Measurements from ENCODE around the gene ARID1B. TPM values are rescaled to one million over a fixed set of nuclear protein-coding genes. Genes with fewer than 3 reads are reported as not detected.
A peak's percentile ranks its signal among the peaks of the same experiment; 100 is the strongest.

ARID1B gene
- total and polyA plus RNA-seq, 2 donors (not counting 1 experiment from before 2014, with no cell fraction given) = 47.2 to 280 TPM

GRCh38 chr6:156773476-156773875, 3.7 kb upstream of the ARID1B start:
- WGBS (ENCODE audit: insufficient coverage) = 96% methylated on average over 4 of the region's 5 CpGs
- no peak overlapping the region for H3K27ac Mint-ChIP-seq
- ATAC-seq (ENCODE audit: low read depth) (no peak), DNase-seq (no peak)
- no peaks in the 10 kb centered on the region for H3K9me3 Mint-ChIP-seq (ENCODE audit: insufficient read depth)
- no peak overlapping the region for H3K4me3 Mint-ChIP-seq
- H3K27ac ChIP-seq (ENCODE audit: low read length in 2 of 2) = no peak overlapping the region
- H3K4me1 Mint-ChIP-seq = peaks cover 37% of the 10 kb centered on the region
- no peaks in the 10 kb centered on the region for H3K9me3 ChIP-seq (ENCODE audit: control extremely low read depth in 1 of 3, control insufficient read depth in 2 of 3, insufficient read depth in 1 of 3, low read length in 2 of 3)
- H4K20me1 ChIP-seq (ENCODE audit: control insufficient read depth, insufficient read depth, low read length, poor library complexity, severe bottlenecking) = no peaks in the 10 kb centered on the region
- intact Hi-C loops (cut with micrococcal nuclease) = no loop called here
- no peak overlapping the region for H2AFZ ChIP-seq (ENCODE audit: insufficient read depth, low read depth, low read length, poor library complexity, severe bottlenecking)
- no peak overlapping the region for H3K4me2 ChIP-seq (replicated peaks; ENCODE audit: low read depth, low read length, poor library complexity, severe bottlenecking)
- no peak overlapping the region for H3K4me3 ChIP-seq (ENCODE audit: control extremely low read depth in 1 of 5, extremely low read depth in 1 of 5, insufficient read depth in 1 of 5, low read depth in 2 of 5, low read length in 4 of 5)
- H3K36me3 ChIP-seq (replicated peaks in 1 of 2; ENCODE audit: control extremely low read depth in 1 of 2, control insufficient read depth in 1 of 2, extremely low read depth in 1 of 2, insufficient read depth in 2 of 2, low read length in 1 of 2) = no peaks in the 10 kb centered on the region
- H3K27me3 ChIP-seq (replicated peaks in 1 of 4; ENCODE audit: control extremely low read depth in 1 of 4, control insufficient read depth in 3 of 4, insufficient read depth in 4 of 4, low read length in 3 of 4) = no peaks in the 10 kb centered on the region
- POLR2A ChIA-PET = no interaction called here
- H3K79me2 ChIP-seq (ENCODE audit: control insufficient read depth, insufficient read depth, low read length) = peaks cover 29% of the 10 kb centered on the region
- no peaks in the 10 kb centered on the region for H3K27me3 Mint-ChIP-seq
- no peak overlapping the region for H3K9ac ChIP-seq (ENCODE audit: low read length)
- CTCF ChIA-PET = no interaction called here
- H3K4me1 ChIP-seq (ENCODE audit: control insufficient read depth in 2 of 2, insufficient read depth in 2 of 2, low read length in 2 of 2) = peaks cover 20 to 23% of the 10 kb centered on the region in 2 donors
- TF ChIP-seq CTCF (IDR thresholded peaks at IDR 0.05) (no peak), EZH2 (IDR thresholded peaks at IDR 0.05; ENCODE audit: borderline replicate concordance, insufficient read depth, low read depth, low read length, poor library complexity, severe bottlenecking) (no peak)

GRCh38 chr6:156773935-156774852, 3.0 kb upstream of the ARID1B start:
- ATAC-seq (ENCODE audit: low read depth) (no peak), DNase-seq (no peak)
- intact Hi-C loops (cut with micrococcal nuclease) = no loop called here
- ChIA-PET POLR2A (no interaction called here), CTCF (interaction anchor here (0.7 kb wide), 1 partner anchor 103 kb away, joined by 3 read pairs; no protein-coding TSS in a partner anchor)
- H3K27ac ChIP-seq (ENCODE audit: low read length in 2 of 2) = no peak overlapping the region
- H3K4me2 ChIP-seq (replicated peaks; ENCODE audit: low read depth, low read length, poor library complexity, severe bottlenecking) = peak overlapping the region; percentile 12
- H3K27ac Mint-ChIP-seq = no peak overlapping the region
- no peaks in the 10 kb centered on the region for H3K27me3 Mint-ChIP-seq
- H3K79me2 ChIP-seq (ENCODE audit: control insufficient read depth, insufficient read depth, low read length) = peaks cover 30% of the 10 kb centered on the region
- H3K4me3 Mint-ChIP-seq = peak overlapping the region; percentile 23
- H3K4me1 ChIP-seq (ENCODE audit: control insufficient read depth in 2 of 2, insufficient read depth in 2 of 2, low read length in 2 of 2) = peaks cover 13 to 16% of the 10 kb centered on the region in 2 donors
- no peaks in the 10 kb centered on the region for H3K9me3 ChIP-seq (ENCODE audit: control extremely low read depth in 1 of 3, control insufficient read depth in 2 of 3, insufficient read depth in 1 of 3, low read length in 2 of 3)
- no peaks in the 10 kb centered on the region for H3K9me3 Mint-ChIP-seq (ENCODE audit: insufficient read depth)
- no peaks in the 10 kb centered on the region for H4K20me1 ChIP-seq (ENCODE audit: control insufficient read depth, insufficient read depth, low read length, poor library complexity, severe bottlenecking)
- WGBS (ENCODE audit: insufficient coverage) = 36% methylated on average over 4 of the region's 15 CpGs
- H3K27me3 ChIP-seq (replicated peaks in 1 of 4; ENCODE audit: control extremely low read depth in 1 of 4, control insufficient read depth in 3 of 4, insufficient read depth in 4 of 4, low read length in 3 of 4) = no peaks in the 10 kb centered on the region
- TF ChIP-seq EZH2 (IDR thresholded peaks at IDR 0.05; ENCODE audit: borderline replicate concordance, insufficient read depth, low read depth, low read length, poor library complexity, severe bottlenecking) (no peak), CTCF (IDR thresholded peaks at IDR 0.05) (no peak)
- H3K4me1 Mint-ChIP-seq = peaks cover 33% of the 10 kb centered on the region
- H3K9ac ChIP-seq (ENCODE audit: low read length) = no peak overlapping the region
- H3K4me3 ChIP-seq (ENCODE audit: control extremely low read depth in 1 of 5, extremely low read depth in 1 of 5, insufficient read depth in 1 of 5, low read depth in 2 of 5, low read length in 4 of 5) = no peak overlapping the region
- H3K36me3 ChIP-seq (replicated peaks in 1 of 2; ENCODE audit: control extremely low read depth in 1 of 2, control insufficient read depth in 1 of 2, extremely low read depth in 1 of 2, insufficient read depth in 2 of 2, low read length in 1 of 2) = no peaks in the 10 kb centered on the region
- no peak overlapping the region for H2AFZ ChIP-seq (ENCODE audit: insufficient read depth, low read depth, low read length, poor library complexity, severe bottlenecking)
